Adrenal gland (tissue), 12 donors: ENCODE measurements around the gene MSMP. TPM values are rescaled to one million over a fixed set of nuclear protein-coding genes. Genes with fewer than 3 reads are reported as not detected.

Experiments
- DNase-seq, 7 donors: peaks; one replicate each; pipeline ENCODE4 v3.0.0-alpha.2; 2019 to 2020
- H3K27ac ChIP-seq, 5 donors: fragments of 200-600 bp; sonication (generic) in 4 of 5; 1 replicate in 3 of 5; 2 replicates in 2 of 5; pipeline versions ENCODE4 v1.5.1 to v1.8.0; 2016 to 2020; ENCODE audit warnings: mild to moderate bottlenecking in 1 of 5
- H3K27me3 ChIP-seq: fragments of 200-600 bp; 2 replicates; pipeline ENCODE4 v1.8.0; 2021
- H3K36me3 ChIP-seq, 2 donors: fragments of 200-600 bp; replicated peaks in 1 of 2; 1 replicate in 1 of 2; 2 replicates in 1 of 2; pipeline versions ENCODE4 v1.5.1 to v1.8.0; 2018 to 2022
- H3K4me1 ChIP-seq, 2 donors: fragments of 200-600 bp; replicated peaks in 1 of 2; 1 replicate in 1 of 2; 2 replicates in 1 of 2; pipeline versions ENCODE4 v1.5.1 to v1.8.0; 2018 to 2021
- H3K4me3 ChIP-seq, 4 donors: fragments of 200-600 bp; sonication (generic) in 3 of 4; one replicate each; pipeline ENCODE4 v1.5.1; 2016 to 2018
- H3K9me3 ChIP-seq, 3 donors: fragments of 200-600 bp; sonication (generic) in 1 of 3; replicated peaks in 1 of 3; 1 replicate in 2 of 3; 2 replicates in 1 of 3; pipeline versions ENCODE4 v1.5.1 to v1.8.0; 2016 to 2021
- CTCF ChIP-seq, 6 experiments: fragments of 450-650 bp in 4 of 6; fragments of 200-600 bp in 2 of 6; sonication (generic) in 1 of 6; IDR thresholded peaks; 1 replicate in 5 of 6; 2 replicates in 1 of 6; pipeline versions ENCODE4 v1.5.1 to v1.8.0; 2016 to 2021; ENCODE audit warnings: antibody characterized with exemption in 6 of 6, mild to moderate bottlenecking in 2 of 6, moderate library complexity in 1 of 6
- POLR2A ChIP-seq, 2 donors: fragments of 450-650 bp; IDR thresholded peaks; one replicate each; pipeline ENCODE4 v1.6.1; 2017; ENCODE audit warnings: antibody characterized with exemption in 2 of 2, mild to moderate bottlenecking in 2 of 2, moderate library complexity in 1 of 2
- WGBS, 4 donors: extraction: QIAGEN DNeasy Blood & Tissue Kit in 2 of 4; methylation state at CpG; one replicate each; pipeline versions ENCODE4 v1.1.5 to v1.1.7; 2013 to 2017; 5-methylcytosine and 5-hydroxymethylcytosine counted together
- intact Hi-C, 2 donors: fragments of 100-400 bp; cut with DNase I; formaldehyde crosslinking; loops; one replicate each; pipeline versions ENCODE4 v1.14.1 to v1.15.0; 2022 to 2023
- polyA plus RNA-seq, 3 donors: library from polyadenylated mRNA; stranded (reverse); fragments of 200-250 nt in 2 of 3; fragments of 350-450 nt in 1 of 3; fragmentation: Illumina TruSeq in 1 of 3; extraction: RNeasy Lipid Tissue Mini Kit (QIAGEN cat#74804) in 1 of 3; gene quantifications; one replicate each; pipeline ENCODE4 v1.2.3, GENCODE V29; 2013 to 2014
- total RNA-seq, 9 donors: library from RNA; depleted of rRNA in 4 of 9; stranded (reverse); fragments of >200 nt in 4 of 9; fragments of 120-200 nt in 1 of 9; fragmentation: NEBNext Ultra II Directional in 1 of 9; extraction: Animal tissue kit (Norgen Biotek cat#: 25700) in 1 of 9; gene quantifications; one replicate each; pipeline versions ENCODE4 v1.1.0 to v1.2.4, GENCODE V29; 2013 to 2023
- donor health status: healthy with polysubstance abuse.
- donor health status: Bipolar disorder and iron deficiency.
- donor health status: DM: yes; HTN: yes; CAD: no.
- donor health status: DM: no; HTN: no; CAD: no.
- donor health status: DM: no; HTN: no; CAD: no.
- donor health status: DM: yes; HTN: yes; CAD: no.

The MSMP gene
- total and polyA plus RNA-seq, 12 donors = 0.56 to 2.0 (median 1.2) TPM; not detected in 8

- no peak overlapping the region for H3K4me3 ChIP-seq
- TF ChIP-seq CTCF (IDR thresholded peaks at IDR 0.05) = no peak
- no peak for TF ChIP-seq POLR2A (IDR thresholded peaks at IDR 0.05)
- H3K36me3 ChIP-seq = no peaks in the 10 kb centered on the region
- peaks cover 18 to 32% of the 10 kb centered on the region in 2 donors for H3K4me1 ChIP-seq
- peak overlapping the region in 2 of 5 donors; percentile 5 to 68 for H3K27ac ChIP-seq
- 68 to 81% (median 74%) methylated on average over 3 of the region's 3 CpGs for WGBS, 4 donors
- DNase-seq = no peak
- intact Hi-C loops = no loop called here
- H3K27me3 ChIP-seq = no peaks in the 10 kb centered on the region
- H3K9me3 ChIP-seq = no peaks in the 10 kb centered on the region
Measured at GRCh38 chr9:35771943-35772342, 17.9 kb upstream of the MSMP start.

GRCh38 chr9:35771534-35771933 lies 17.5 kb upstream of the MSMP start:
- 12 to 24% (median 19%) methylated on average over 1 of the region's 1 CpG for WGBS, 4 donors
- H3K4me3 ChIP-seq = no peak overlapping the region
- no peaks in the 10 kb centered on the region for H3K9me3 ChIP-seq
- no peaks in the 10 kb centered on the region for H3K36me3 ChIP-seq
- peak in 3 of 7 donors; percentile 35 to 66 (median 55) for DNase-seq
- intact Hi-C loops = no loop called here
- TF ChIP-seq POLR2A (IDR thresholded peaks at IDR 0.05) (no peak), CTCF (IDR thresholded peaks at IDR 0.05) (no peak)
- H3K4me1 ChIP-seq = peaks cover 18 to 32% of the 10 kb centered on the region in 2 donors
- H3K27me3 ChIP-seq = no peaks in the 10 kb centered on the region
- peak overlapping the region; percentile 5 to 68 (median 27) for H3K27ac ChIP-seq

- WGBS, 4 donors = 3 to 8% (median 7%) methylated on average over 4 of the region's 4 CpGs
- TF ChIP-seq POLR2A (IDR thresholded peaks at IDR 0.05) (no peak), CTCF (IDR thresholded peaks at IDR 0.05) (no peak)
- no peaks in the 10 kb centered on the region for H3K36me3 ChIP-seq
- no peak overlapping the region for H3K4me3 ChIP-seq
- H3K4me1 ChIP-seq = peaks cover 18 to 29% of the 10 kb centered on the region in 2 donors
- peak in 6 of 7 donors; percentile 44 to 83 (median 54) for DNase-seq
- peak overlapping the region; percentile 5 to 68 (median 27) for H3K27ac ChIP-seq
- H3K9me3 ChIP-seq = no peaks in the 10 kb centered on the region
- intact Hi-C loops = no loop called here
- H3K27me3 ChIP-seq = no peaks in the 10 kb centered on the region
Measured at GRCh38 chr9:35771075-35771433, 17.0 kb upstream of the MSMP start.

- H3K4me1 ChIP-seq = peaks cover 18 to 23% of the 10 kb centered on the region in 2 donors
- no peaks in the 10 kb centered on the region for H3K36me3 ChIP-seq
- intact Hi-C loops = no loop called here
- H3K9me3 ChIP-seq = no peaks in the 10 kb centered on the region
- WGBS, 4 donors = 88 to 100% (median 94%) methylated on average over 1 of the region's 1 CpG
- DNase-seq = no peak
- H3K4me3 ChIP-seq = no peak overlapping the region
- no peak overlapping the region for H3K27ac ChIP-seq
- TF ChIP-seq POLR2A (IDR thresholded peaks at IDR 0.05) (no peak), CTCF (IDR thresholded peaks at IDR 0.05) (no peak)
- H3K27me3 ChIP-seq = no peaks in the 10 kb centered on the region
Measured at GRCh38 chr9:35769763-35770162, 15.7 kb upstream of the MSMP start.
